Measurements from ENCODE around the gene TMEM208. TPM values are rescaled to one million over a fixed set of nuclear protein-coding genes. Genes with fewer than 3 reads are reported as not detected.

Gene TMEM208
- total and polyA plus RNA-seq, 2 experiments from 2014 or later, result 47.5 to 181 TPM

DNA sequence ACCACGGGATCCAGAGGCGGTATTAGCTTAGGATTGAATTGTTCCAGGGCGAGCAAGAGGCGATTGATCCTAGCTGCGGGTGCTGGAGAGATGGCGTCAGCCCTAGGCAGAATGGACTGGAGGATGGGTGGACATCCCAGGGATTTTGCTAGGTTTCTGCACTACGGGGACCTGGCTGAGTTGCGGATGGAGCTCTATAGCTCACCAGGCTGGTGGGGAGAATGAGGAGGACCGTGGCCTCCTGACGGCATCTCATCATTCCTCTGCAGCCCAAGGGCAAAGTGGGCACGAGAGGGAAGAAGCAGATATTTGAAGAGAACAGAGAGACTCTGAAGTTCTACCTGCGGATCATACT is 614 bp downstream of the TMEM208 start:
- Histone ChIP-seq H3K27ac (peak overlapping the region; percentile 69), H3K9me3 (ENCODE audit: low read depth) (no peaks in the 10 kb centered on the region), H3K4me2 (peak overlapping the region; percentile 96), H4K20me1 (ENCODE audit: insufficient read depth, poor library complexity, severe bottlenecking) (no peaks in the 10 kb centered on the region), H2AFZ (peak overlapping the region; percentile 57), H3K4me3 (peak overlapping the region; percentile 74), H3K79me2 (peaks cover 16% of the 10 kb centered on the region), H3K4me1 (ENCODE audit: insufficient read depth) (peaks cover 9% of the 10 kb centered on the region), H3K27me3 (no peaks in the 10 kb centered on the region), H3K36me3 (replicated peaks; ENCODE audit: insufficient read depth, low read depth) (no peaks in the 10 kb centered on the region), H3K9me2 (replicated peaks; ENCODE audit: insufficient read depth) (no peaks in the 10 kb centered on the region)
- DNase-seq (ENCODE audit: low spot score), result no peak
- WGBS (ENCODE audit: low lambda C conversion rate, missing lambda C conversion rate), result 34% methylated on average over 12 of the region's 12 CpGs
- TF ChIP-seq EZH2 (IDR thresholded peaks at IDR 0.05; ENCODE audit: borderline replicate concordance) (no peak), EZH2phosphoT487 (IDR thresholded peaks at IDR 0.05; ENCODE audit: low read depth, severe bottlenecking, unreplicated experiment) (no peak)

DNA sequence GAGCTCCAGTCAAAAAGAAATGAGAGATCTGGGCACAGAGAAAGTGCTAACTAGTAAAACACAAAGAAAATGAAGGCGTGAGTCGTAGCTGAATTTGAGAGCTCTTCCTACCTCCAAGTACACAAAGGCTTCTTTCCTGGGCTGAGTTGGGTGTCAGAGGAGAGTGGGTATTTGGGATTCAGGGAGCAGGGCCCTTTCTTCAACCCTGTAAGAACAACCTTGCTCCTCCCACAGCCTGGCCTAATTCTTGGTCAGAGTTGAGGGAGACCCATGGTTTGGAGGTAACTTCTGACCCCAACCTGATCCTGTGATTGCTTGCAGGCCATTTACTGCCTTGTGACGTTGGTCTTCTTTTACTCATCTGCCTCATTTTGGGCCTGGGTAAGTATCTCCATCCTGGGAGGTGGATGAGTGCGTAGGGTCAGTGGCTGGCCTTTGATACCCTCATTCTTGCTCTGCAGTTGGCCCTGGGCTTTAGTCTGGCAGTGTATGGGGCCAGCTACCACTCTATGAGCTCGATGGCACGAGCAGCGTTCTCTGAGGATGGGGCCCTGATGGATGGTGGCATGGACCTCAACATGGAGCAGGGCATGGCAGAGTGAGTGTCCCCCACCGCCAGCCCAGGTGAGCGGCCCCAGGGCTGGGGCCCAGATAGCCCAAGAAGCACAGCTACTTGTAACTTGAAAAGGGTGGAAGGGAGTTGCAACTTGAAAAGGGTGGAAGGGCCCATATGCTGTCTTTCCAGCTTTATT is 1.3 kb downstream of the TMEM208 start:
- Histone ChIP-seq H3K9me3 (ENCODE audit: low read depth) (no peaks in the 10 kb centered on the region), H3K27me3 (no peaks in the 10 kb centered on the region), H2AFZ (no peak overlapping the region), H3K79me2 (peaks cover 16% of the 10 kb centered on the region), H3K4me3 (peak overlapping the region; percentile 74), H3K4me2 (peak overlapping the region; percentile 96), H3K36me3 (replicated peaks; ENCODE audit: insufficient read depth, low read depth) (no peaks in the 10 kb centered on the region), H3K4me1 (ENCODE audit: insufficient read depth) (peaks cover 9% of the 10 kb centered on the region), H3K9me2 (replicated peaks; ENCODE audit: insufficient read depth) (no peaks in the 10 kb centered on the region), H4K20me1 (ENCODE audit: insufficient read depth, poor library complexity, severe bottlenecking) (no peaks in the 10 kb centered on the region), H3K27ac (no peak overlapping the region)
- TF ChIP-seq, protein P1, sequence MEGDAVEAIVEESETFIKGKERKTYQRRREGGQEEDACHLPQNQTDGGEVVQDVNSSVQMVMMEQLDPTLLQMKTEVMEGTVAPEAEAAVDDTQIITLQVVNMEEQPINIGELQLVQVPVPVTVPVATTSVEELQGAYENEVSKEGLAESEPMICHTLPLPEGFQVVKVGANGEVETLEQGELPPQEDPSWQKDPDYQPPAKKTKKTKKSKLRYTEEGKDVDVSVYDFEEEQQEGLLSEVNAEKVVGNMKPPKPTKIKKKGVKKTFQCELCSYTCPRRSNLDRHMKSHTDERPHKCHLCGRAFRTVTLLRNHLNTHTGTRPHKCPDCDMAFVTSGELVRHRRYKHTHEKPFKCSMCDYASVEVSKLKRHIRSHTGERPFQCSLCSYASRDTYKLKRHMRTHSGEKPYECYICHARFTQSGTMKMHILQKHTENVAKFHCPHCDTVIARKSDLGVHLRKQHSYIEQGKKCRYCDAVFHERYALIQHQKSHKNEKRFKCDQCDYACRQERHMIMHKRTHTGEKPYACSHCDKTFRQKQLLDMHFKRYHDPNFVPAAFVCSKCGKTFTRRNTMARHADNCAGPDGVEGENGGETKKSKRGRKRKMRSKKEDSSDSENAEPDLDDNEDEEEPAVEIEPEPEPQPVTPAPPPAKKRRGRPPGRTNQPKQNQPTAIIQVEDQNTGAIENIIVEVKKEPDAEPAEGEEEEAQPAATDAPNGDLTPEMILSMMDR (IDR thresholded peaks at IDR 0.05; ENCODE audit: poor library complexity), result no peak
- TF ChIP-seq EZH2phosphoT487 (IDR thresholded peaks at IDR 0.05; ENCODE audit: low read depth, severe bottlenecking, unreplicated experiment) (no peak), EZH2 (IDR thresholded peaks at IDR 0.05; ENCODE audit: borderline replicate concordance) (no peak)
- no peak for DNase-seq (ENCODE audit: low spot score)
- WGBS (ENCODE audit: low lambda C conversion rate, missing lambda C conversion rate), result 92% methylated on average over 9 of the region's 9 CpGs

DNA sequence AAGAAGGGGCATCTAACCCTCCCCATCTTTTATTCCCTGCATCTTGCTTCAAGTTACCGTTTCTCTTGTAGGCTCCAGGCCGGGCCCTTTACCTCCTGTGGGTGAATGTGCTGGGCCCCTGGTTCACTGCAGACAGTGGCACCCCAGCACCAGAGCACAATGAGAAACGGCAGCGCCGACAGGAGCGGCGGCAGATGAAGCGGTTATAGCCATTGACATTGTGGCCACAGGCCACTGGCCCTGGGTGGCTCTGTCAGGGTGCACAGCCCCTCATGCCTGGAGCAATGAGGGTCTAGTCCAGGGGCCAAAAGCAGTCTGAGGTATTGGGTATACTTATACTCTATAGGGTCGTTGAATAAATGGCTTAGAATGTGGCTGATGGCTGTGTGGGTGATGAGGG is 2.0 kb downstream of the TMEM208 start:
- WGBS (ENCODE audit: low lambda C conversion rate, missing lambda C conversion rate), result 95% methylated on average over 9 of the region's 9 CpGs
- Histone ChIP-seq H3K9me2 (replicated peaks; ENCODE audit: insufficient read depth) (no peaks in the 10 kb centered on the region), H2AFZ (no peak overlapping the region), H3K36me3 (replicated peaks; ENCODE audit: insufficient read depth, low read depth) (no peaks in the 10 kb centered on the region), H3K4me2 (no peak overlapping the region), H3K4me1 (ENCODE audit: insufficient read depth) (peaks cover 9% of the 10 kb centered on the region), H3K27ac (no peak overlapping the region), H3K4me3 (no peak overlapping the region), H3K27me3 (no peaks in the 10 kb centered on the region), H3K79me2 (peaks cover 16% of the 10 kb centered on the region), H3K9me3 (ENCODE audit: low read depth) (no peaks in the 10 kb centered on the region), H4K20me1 (ENCODE audit: insufficient read depth, poor library complexity, severe bottlenecking) (no peaks in the 10 kb centered on the region)
- DNase-seq (ENCODE audit: low spot score), result no peak
- TF ChIP-seq EZH2phosphoT487 (IDR thresholded peaks at IDR 0.05; ENCODE audit: low read depth, severe bottlenecking, unreplicated experiment), result no peak
- TF ChIP-seq, protein P1 (IDR thresholded peaks at IDR 0.05; ENCODE audit: poor library complexity), result no peak
- TF ChIP-seq EZH2 (IDR thresholded peaks at IDR 0.05; ENCODE audit: borderline replicate concordance), result no peak

DNA sequence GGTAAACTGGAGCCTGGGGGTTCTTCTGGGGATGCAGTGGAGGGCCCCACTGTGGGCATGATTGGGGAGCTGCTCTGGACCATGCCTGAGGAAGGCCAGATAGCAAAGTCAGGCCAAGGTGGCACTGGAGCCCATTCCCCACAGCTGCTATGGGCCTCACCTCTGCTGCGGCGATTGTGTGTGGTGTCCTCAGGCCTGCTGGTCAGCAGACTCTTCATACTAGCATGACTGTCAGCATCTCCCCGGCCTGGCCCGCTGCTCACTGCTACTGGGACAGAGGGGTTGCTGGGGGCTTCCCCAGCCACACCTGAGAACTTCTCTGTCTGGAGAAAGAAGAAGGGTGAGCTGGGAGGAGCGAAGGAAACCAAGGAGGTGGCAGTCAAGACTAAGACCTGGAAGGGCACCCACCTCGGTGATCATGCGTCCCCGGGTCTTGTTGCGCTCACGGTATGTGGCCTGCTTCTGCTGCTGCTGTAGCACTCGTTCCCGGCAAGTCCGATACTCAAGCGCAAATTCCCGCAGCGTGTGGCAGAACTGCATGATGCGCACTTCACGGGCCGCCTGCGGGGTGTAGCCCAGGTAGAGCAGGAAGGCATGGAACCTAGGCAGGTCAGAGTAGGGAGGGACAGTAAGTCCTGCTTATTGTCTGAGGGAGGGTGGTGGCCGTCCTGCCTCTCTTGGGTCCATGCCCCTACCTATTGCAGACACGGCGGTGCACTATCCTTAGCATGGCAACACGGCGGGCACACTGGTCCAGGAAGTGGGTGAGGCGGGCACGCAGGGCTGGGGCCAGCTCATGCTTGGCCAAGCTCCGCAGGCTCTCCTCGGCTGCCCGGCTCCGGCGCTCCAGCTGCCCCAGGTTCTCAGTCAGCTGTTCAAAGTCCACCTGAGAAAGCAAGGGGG is 3.2 kb downstream of the TMEM208 start:
- TF ChIP-seq, protein P1 (IDR thresholded peaks at IDR 0.05; ENCODE audit: poor library complexity), result no peak
- TF ChIP-seq EZH2phosphoT487 (IDR thresholded peaks at IDR 0.05; ENCODE audit: low read depth, severe bottlenecking, unreplicated experiment), result no peak
- no peak for TF ChIP-seq EZH2 (IDR thresholded peaks at IDR 0.05; ENCODE audit: borderline replicate concordance)
- Histone ChIP-seq H3K4me1 (ENCODE audit: insufficient read depth) (peaks cover 9% of the 10 kb centered on the region), H3K36me3 (replicated peaks; ENCODE audit: insufficient read depth, low read depth) (no peaks in the 10 kb centered on the region), H2AFZ (no peak overlapping the region), H3K9me3 (ENCODE audit: low read depth) (no peaks in the 10 kb centered on the region), H3K27me3 (no peaks in the 10 kb centered on the region), H3K4me3 (no peak overlapping the region), H4K20me1 (ENCODE audit: insufficient read depth, poor library complexity, severe bottlenecking) (no peaks in the 10 kb centered on the region), H3K79me2 (peaks cover 16% of the 10 kb centered on the region), H3K9me2 (replicated peaks; ENCODE audit: insufficient read depth) (no peaks in the 10 kb centered on the region), H3K27ac (no peak overlapping the region), H3K4me2 (no peak overlapping the region)
- DNase-seq (ENCODE audit: low spot score), result no peak
- 99% methylated on average over 32 of the region's 32 CpGs for WGBS (ENCODE audit: low lambda C conversion rate, missing lambda C conversion rate)

All from hepatocyte (in vitro differentiated cells).